GM19372 (cell line): Measurements from ENCODE around the gene SEMA3G.

Experiments used
- ATAC-seq: cut with Tn5 transposase; IDR thresholded peaks from one replicate; pipeline ENCODE4 v1.9.1; 2021; ENCODE audit warnings: mild to moderate bottlenecking, low read depth, moderate library complexity; ENCODE audit not compliant: unreplicated experiment

SEMA3G gene

GRCh38 chr3:52428151-52429005 lies 16.5 kb downstream of the SEMA3G start:
- ATAC-seq: no peak

- ATAC-seq: no peak
These were observed 21.7 kb downstream of the SEMA3G start for GRCh38 chr3:52423173-52423572.

- ATAC-seq: no peak
These were observed 22.2 kb downstream of the SEMA3G start for GRCh38 chr3:52422669-52423068.

GRCh38 chr3:52420388-52420787 lies 24.5 kb downstream of the SEMA3G start:
- ATAC-seq: no peak

GRCh38 chr3:52415800-52416199 lies 29.1 kb downstream of the SEMA3G start:
- ATAC-seq: no peak

- no peak for ATAC-seq
These were observed 36.4 kb downstream of the SEMA3G start for GRCh38 chr3:52408466-52408865.

- ATAC-seq: no peak
These were observed 37.1 kb downstream of the SEMA3G start for GRCh38 chr3:52407779-52408178.

- ATAC-seq: no peak
These were observed 38.0 kb downstream of the SEMA3G start for GRCh38 chr3:52406791-52407510.

- ATAC-seq: no peak
These were observed 38.7 kb downstream of the SEMA3G start for GRCh38 chr3:52406231-52406661.

- no peak for ATAC-seq
These were observed 39.2 kb downstream of the SEMA3G start for GRCh38 chr3:52405601-52406110.

GRCh38 chr3:52405066-52405465 lies 39.8 kb downstream of the SEMA3G start:
- no peak for ATAC-seq

- ATAC-seq: no peak
These were observed 40.5 kb downstream of the SEMA3G start for GRCh38 chr3:52404391-52404790.

- no peak for ATAC-seq
These were observed 40.9 kb downstream of the SEMA3G start for GRCh38 chr3:52403955-52404354.

GRCh38 chr3:52403271-52403841 lies 41.5 kb downstream of the SEMA3G start:
- no peak for ATAC-seq

GRCh38 chr3:52402706-52403270 lies 42.1 kb downstream of the SEMA3G start:
- no peak for ATAC-seq

- no peak for ATAC-seq
These were observed 42.8 kb downstream of the SEMA3G start for GRCh38 chr3:52402101-52402521.

GRCh38 chr3:52401551-52401950 lies 43.4 kb downstream of the SEMA3G start:
- no peak for ATAC-seq

- ATAC-seq: no peak
These were observed 43.9 kb downstream of the SEMA3G start for GRCh38 chr3:52401021-52401420.

GRCh38 chr3:52400275-52400793 lies 44.6 kb downstream of the SEMA3G start:
- no peak for ATAC-seq

- ATAC-seq: no peak
These were observed 45.3 kb downstream of the SEMA3G start for GRCh38 chr3:52399593-52399992.

GRCh38 chr3:52399131-52399530 lies 45.8 kb downstream of the SEMA3G start:
- no peak for ATAC-seq
